Right lobe of liver (tissue), 6 donors: ENCODE results near the gene KIF3B. TPM values are rescaled to one million over a fixed set of nuclear protein-coding genes. Genes with fewer than 3 reads are reported as not detected.
A peak's percentile ranks its signal among the peaks of the same experiment; 100 is the strongest.
"Not testable (repeated sequence)": the region's sequence is repeated elsewhere in the genome, so short reads cannot be mapped to it uniquely, and the experiment has no call there.

Source experiments
- ATAC-seq, 4 donors: fragments of 200-7000 bp; cut with Tn5 transposase; one replicate each; pipeline ENCODE4 v1.9.1; 2020; ENCODE audit warnings: mild to moderate bottlenecking in 4 of 4, moderate library complexity in 4 of 4
- DNase-seq, 3 donors: peaks; one replicate each; pipeline ENCODE4 v3.0.0-alpha.2; 2020
- H3K27ac ChIP-seq, 3 donors: fragments of 200-600 bp; one replicate each; pipeline ENCODE4 v1.8.0; 2022
- H3K27me3 ChIP-seq, 2 donors: fragments of 200-600 bp; one replicate each; pipeline ENCODE4 v1.8.0; 2022
- H3K36me3 ChIP-seq, 4 donors: fragments of 200-600 bp; sonication (generic) in 1 of 4; one replicate each; pipeline versions ENCODE4 v1.5.1 to v1.8.0; 2017 to 2022; ENCODE audit warnings: control low read depth in 1 of 4
- H3K4me1 ChIP-seq, 4 donors: fragments of 200-600 bp; sonication (generic) in 1 of 4; one replicate each; pipeline versions ENCODE4 v1.5.1 to v1.8.0; 2017 to 2022; ENCODE audit warnings: control low read depth in 1 of 4
- H3K4me3 ChIP-seq, 3 donors: fragments of 200-600 bp; one replicate each; pipeline ENCODE4 v1.8.0; 2022
- H3K9me3 ChIP-seq, 4 donors: fragments of 200-600 bp; sonication (generic) in 1 of 4; one replicate each; pipeline versions ENCODE4 v1.5.1 to v1.8.0; 2017 to 2022; ENCODE audit warnings: control low read depth in 1 of 4
- POLR2A ChIP-seq: fragments of 450-650 bp; IDR thresholded peaks from one replicate; pipeline ENCODE4 v1.6.1; 2017; ENCODE audit warnings: antibody characterized with exemption, mild to moderate bottlenecking
- WGBS: methylation state at CpG from one replicate; pipeline ENCODE4 v1.1.6; 2018; ENCODE audit warnings: low coverage, low lambda C conversion rate; ENCODE audit not compliant: insufficient coverage; ENCODE audit errors: missing lambda C conversion rate; 5-methylcytosine and 5-hydroxymethylcytosine counted together
- intact Hi-C, 2 donors: fragments of 100-400 bp; cut with DNase I; formaldehyde crosslinking; loops; one replicate each; pipeline versions ENCODE4 v1.11.2 to v1.14.1; 2022
- total RNA-seq, 6 experiments: library from RNA; depleted of rRNA in 2 of 6; stranded (reverse); fragments of >200 nt in 2 of 6; fragmentation: NEBNext Ultra II Directional in 3 of 6; extraction: Animal tissue kit (Norgen Biotek cat#: 25700) in 3 of 6; gene quantifications; one replicate each; pipeline versions ENCODE4 v1.1.0 to v1.2.4, GENCODE V29; 2016 to 2023
- TF ChIP-seq, protein P1 (sequence below), 4 donors: fragments of 200-600 bp in 3 of 4; fragments of 450-650 bp in 1 of 4; IDR thresholded peaks; one replicate each; pipeline versions ENCODE4 v1.5.1 to v1.8.0; 2016 to 2022; ENCODE audit warnings: antibody characterized with exemption in 4 of 4, mild to moderate bottlenecking in 2 of 4
- donor health status: DM: no; HTN: yes; CAD: no.
- donor health status: DM: no; HTN: no; CAD: no.
- donor health status: DM: no; HTN: no; CAD: no.
- donor health status: DM: no; HTN: yes; CAD: no.
- donor health status: DM: no; HTN: yes; CAD: no.

The KIF3B gene
- total RNA-seq, 6 experiments from 2014 or later: 16.4 to 23.6 (median 20.7) TPM

DNA sequence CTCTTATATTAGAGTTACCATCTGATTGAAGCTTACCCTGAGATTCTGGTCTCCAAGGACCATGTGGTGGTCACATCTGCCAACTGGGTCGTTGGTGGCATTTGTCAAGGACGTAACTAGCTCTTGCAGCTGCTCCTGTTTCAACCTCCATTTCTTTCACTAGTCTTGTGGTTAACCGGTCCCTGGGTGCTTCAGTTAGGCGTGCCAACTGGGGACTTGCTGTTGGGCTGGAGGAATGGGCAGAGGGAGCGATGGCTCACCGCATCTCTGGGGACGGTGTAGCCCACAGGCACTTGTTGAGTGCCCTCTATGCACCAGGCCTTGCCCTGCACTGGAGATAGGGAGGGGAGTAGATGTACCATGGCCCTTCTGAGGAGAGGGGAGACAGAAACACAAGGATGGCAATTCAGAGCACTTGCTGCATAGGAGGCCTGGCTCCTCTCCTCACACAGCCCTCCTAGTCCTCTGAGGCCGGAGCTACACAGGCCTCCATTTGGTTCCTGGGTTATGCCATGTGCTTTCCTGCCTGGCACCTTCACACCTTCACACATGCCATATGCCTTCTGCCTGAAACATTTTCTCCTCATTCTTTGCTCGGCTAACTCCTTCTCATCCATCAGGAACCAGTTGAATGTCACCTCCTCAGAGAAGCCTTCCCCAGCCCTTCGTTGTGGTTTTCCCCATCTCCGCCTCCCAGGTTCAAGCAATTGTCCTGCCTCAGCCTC is 60.6 kb downstream of the KIF3B start:
- H3K9me3 ChIP-seq: no peaks in the 10 kb centered on the region
- ATAC-seq (no peak), DNase-seq (no peak)
- peaks cover 0 to 4% (median 2%) of the 10 kb centered on the region in 4 donors for H3K4me1 ChIP-seq
- 91% methylated on average over 6 of the region's 11 CpGs for WGBS
- no peaks in the 10 kb centered on the region for H3K27me3 ChIP-seq
- no peaks in the 10 kb centered on the region for H3K36me3 ChIP-seq
- intact Hi-C loops: loop anchor here in 1 of 2 donors (10.0 kb wide), 1 partner anchor 117 kb away; no protein-coding TSS in a partner anchor
- no peak overlapping the region for H3K27ac ChIP-seq
- no peak overlapping the region for H3K4me3 ChIP-seq
- TF ChIP-seq POLR2A: no peak

DNA sequence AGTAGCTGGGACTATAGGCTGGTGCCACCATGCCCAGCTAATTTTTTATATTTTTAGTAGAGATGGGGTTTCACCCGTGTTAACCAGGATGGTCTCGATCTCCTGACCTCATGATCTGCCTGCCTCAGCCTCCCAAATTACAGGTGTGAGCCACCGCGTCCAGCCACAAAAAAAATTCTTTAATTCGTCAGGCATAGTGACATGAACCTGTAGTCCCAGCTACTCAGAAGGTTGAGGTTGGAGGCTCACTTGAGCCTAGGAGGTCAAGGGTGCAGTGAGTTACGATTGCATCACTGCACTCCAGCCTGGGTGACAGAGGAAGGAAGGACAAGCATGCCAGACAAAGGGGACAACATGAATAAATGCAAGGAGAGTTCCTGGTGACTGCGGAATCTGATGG is 61.2 kb downstream of the KIF3B start:
- Histone ChIP-seq H3K4me1 (peaks cover 0 to 4% (median 2%) of the 10 kb centered on the region in 4 donors), H3K27ac (no peak overlapping the region)
- intact Hi-C loops: loop anchor here in 1 of 2 donors (10.0 kb wide), 1 partner anchor 116 kb away; no protein-coding TSS in a partner anchor

DNA sequence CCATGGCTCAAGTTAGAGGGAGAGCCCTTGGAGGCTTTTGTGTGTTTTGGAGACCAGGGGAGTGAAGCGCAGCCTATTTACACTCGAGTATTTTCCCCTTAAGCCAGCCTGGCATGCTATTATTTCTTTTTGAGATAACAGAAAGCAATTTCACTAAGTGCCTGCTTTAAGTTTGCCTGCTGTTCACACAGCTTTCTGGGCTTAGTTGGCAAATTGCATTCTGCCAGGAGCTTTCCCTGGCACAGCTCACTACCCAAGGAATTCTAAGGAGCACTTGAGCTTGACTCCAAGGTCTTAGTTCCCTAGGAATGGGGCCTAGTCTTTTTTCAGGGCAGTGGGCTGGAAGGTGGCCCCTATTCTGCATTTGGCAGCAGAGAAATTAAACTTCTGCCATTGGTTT is 61.7 kb downstream of the KIF3B start:
- ATAC-seq: no peak

More for the DNA sequence above, 61.2 kb downstream of the KIF3B start:
- DNase-seq (no peak), ATAC-seq (peak in 1 of 4 donors; percentile 41)
- WGBS: 90% methylated on average over 5 of the region's 7 CpGs
- no peak overlapping the region for H3K4me3 ChIP-seq
- no peaks in the 10 kb centered on the region for H3K27me3 ChIP-seq
- TF ChIP-seq, protein P1, sequence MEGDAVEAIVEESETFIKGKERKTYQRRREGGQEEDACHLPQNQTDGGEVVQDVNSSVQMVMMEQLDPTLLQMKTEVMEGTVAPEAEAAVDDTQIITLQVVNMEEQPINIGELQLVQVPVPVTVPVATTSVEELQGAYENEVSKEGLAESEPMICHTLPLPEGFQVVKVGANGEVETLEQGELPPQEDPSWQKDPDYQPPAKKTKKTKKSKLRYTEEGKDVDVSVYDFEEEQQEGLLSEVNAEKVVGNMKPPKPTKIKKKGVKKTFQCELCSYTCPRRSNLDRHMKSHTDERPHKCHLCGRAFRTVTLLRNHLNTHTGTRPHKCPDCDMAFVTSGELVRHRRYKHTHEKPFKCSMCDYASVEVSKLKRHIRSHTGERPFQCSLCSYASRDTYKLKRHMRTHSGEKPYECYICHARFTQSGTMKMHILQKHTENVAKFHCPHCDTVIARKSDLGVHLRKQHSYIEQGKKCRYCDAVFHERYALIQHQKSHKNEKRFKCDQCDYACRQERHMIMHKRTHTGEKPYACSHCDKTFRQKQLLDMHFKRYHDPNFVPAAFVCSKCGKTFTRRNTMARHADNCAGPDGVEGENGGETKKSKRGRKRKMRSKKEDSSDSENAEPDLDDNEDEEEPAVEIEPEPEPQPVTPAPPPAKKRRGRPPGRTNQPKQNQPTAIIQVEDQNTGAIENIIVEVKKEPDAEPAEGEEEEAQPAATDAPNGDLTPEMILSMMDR (IDR thresholded peaks at IDR 0.05): no peak
- no peak for TF ChIP-seq POLR2A
- no peaks in the 10 kb centered on the region for H3K9me3 ChIP-seq
- H3K36me3 ChIP-seq: no peaks in the 10 kb centered on the region

DNA sequence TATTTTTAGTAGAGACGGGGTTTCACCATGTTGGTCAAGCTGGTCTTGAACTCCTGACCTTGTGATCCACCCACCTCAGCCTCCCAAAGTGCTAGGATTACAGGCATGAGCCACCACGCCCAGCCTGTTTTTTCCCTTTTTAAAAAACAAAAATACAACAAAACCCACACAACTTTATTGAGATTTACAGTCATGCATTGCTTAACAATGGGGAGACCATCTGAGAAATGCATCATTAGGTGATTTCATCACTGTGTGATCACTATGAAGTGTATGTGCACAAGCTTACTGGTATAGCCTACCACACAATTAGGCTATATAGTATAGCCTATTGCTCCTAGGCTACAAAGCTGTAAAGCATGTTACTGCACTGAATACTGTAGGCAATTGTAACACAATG is 63.6 kb downstream of the KIF3B start:
- H3K9me3 ChIP-seq, H3K36me3 ChIP-seq, H3K4me1 ChIP-seq, H3K27ac ChIP-seq, H3K27me3 ChIP-seq, DNase-seq, H3K4me3 ChIP-seq, ATAC-seq, intact Hi-C loops: not testable (repeated sequence)
- WGBS: 81% methylated on average over 1 of the region's 2 CpGs

More for the DNA sequence above, 61.7 kb downstream of the KIF3B start:
- intact Hi-C loops: loop anchor here in 1 of 2 donors (10.0 kb wide), 1 partner anchor 116 kb away; no protein-coding TSS in a partner anchor
- Histone ChIP-seq H3K4me3 (no peak overlapping the region), H3K27ac (no peak overlapping the region), H3K36me3 (no peaks in the 10 kb centered on the region), H3K9me3 (no peaks in the 10 kb centered on the region), H3K27me3 (no peaks in the 10 kb centered on the region), H3K4me1 (peaks cover 0 to 4% (median 2%) of the 10 kb centered on the region in 4 donors)
- 72% methylated on average over 2 of the region's 2 CpGs for WGBS
- no peak for TF ChIP-seq POLR2A
- TF ChIP-seq, protein P1 (IDR thresholded peaks at IDR 0.05): no peak
- DNase-seq: no peak

DNA sequence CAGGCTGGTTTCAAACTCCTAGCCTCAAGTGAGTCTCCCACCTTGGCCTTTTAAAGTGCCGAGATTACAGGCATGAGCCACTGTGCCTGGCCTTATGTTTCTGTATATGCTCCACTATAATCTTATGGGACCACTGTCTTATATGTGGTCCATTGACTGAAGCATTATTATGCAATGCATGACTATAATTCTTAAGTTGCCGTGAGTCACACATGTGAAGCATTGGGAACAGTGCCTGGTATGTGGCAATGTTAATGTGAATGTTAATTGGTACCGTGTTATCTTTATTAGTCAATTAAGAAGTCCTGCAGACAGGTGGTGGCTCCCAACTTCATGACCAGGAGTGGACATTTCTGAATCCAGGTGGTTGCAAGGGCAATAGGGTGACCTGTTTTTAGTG is 66.0 kb downstream of the KIF3B start:
- no peaks in the 10 kb centered on the region for H3K27me3 ChIP-seq
- no peaks in the 10 kb centered on the region for H3K9me3 ChIP-seq
- no peak for ATAC-seq
- H3K36me3 ChIP-seq: no peaks in the 10 kb centered on the region
- 91% methylated on average over 3 of the region's 3 CpGs for WGBS
- no peak overlapping the region for H3K27ac ChIP-seq
- no peak overlapping the region for H3K4me3 ChIP-seq
- no peaks in the 10 kb centered on the region for H3K4me1 ChIP-seq
- no peak for DNase-seq
- no peak for TF ChIP-seq POLR2A
- intact Hi-C loops: no loop called here

DNA sequence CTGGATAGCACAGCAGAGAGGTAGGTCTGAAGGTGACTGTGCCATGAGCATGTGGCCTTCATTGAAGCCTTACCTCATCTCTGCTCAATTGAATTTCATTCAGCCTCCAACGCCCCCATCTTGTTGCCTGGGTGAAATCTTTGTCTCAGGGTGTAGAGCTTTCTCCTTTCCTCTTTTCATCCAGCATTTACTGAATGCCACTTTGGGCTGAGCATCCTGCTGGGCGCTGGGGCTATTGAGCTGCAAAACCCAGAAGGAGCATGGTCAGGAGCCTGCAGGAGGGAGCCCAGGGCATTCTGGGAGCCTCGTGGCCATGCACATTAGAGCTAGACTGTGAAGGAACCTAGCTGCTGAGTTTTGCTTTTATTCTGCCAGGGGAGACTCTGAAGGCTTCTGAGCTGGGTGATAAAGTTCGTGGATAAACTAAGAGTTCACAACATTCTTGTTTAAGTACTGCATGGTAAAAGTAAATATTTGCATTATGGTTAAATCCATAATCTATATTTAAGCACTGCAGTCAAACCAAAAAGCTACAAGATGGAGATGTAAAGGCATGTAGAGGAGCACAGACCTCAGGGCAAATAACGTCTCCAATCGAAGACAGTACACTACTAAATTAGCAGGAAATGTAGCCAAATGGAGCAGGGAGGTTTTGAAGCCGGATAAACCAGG is 67.5 kb downstream of the KIF3B start:
- H3K36me3 ChIP-seq: no peaks in the 10 kb centered on the region
- ATAC-seq (no peak), DNase-seq (no peak)
- H3K4me3 ChIP-seq: no peak overlapping the region
- H3K27me3 ChIP-seq: no peaks in the 10 kb centered on the region
- H3K9me3 ChIP-seq: no peaks in the 10 kb centered on the region
- intact Hi-C loops: no loop called here
- TF ChIP-seq POLR2A: no peak
- TF ChIP-seq, protein P1 (IDR thresholded peaks at IDR 0.05): no peak
- H3K4me1 ChIP-seq: no peaks in the 10 kb centered on the region
- 47% methylated on average over 7 of the region's 7 CpGs for WGBS
- no peak overlapping the region for H3K27ac ChIP-seq
